GM18909 (cell line): Measurements from ENCODE around the gene RBMY1F.
"Not testable (repeated sequence)": the region's sequence is repeated elsewhere in the genome, so short reads cannot be mapped to it uniquely, and the experiment has no call there.

Experiments
- ATAC-seq: cut with Tn5 transposase; IDR thresholded peaks from one replicate; pipeline ENCODE4 v1.9.1; 2021; ENCODE audit warnings: mild to moderate bottlenecking; ENCODE audit not compliant: unreplicated experiment, poor library complexity

The RBMY1F gene

GRCh38 chrY:22182823-22183222 lies at the start of gene RBMY1F:
RBMY1F (minus strand) TSS chrY:22182923; CDS start chrY:22180969, 1,954 bp downstream.
- ATAC-seq: not testable (repeated sequence)

- not testable (repeated sequence) for ATAC-seq
These were observed 31.6 kb downstream of the RBMY1F start for GRCh38 chrY:22151144-22151543.

GRCh38 chrY:22141011-22141695 lies 41.6 kb downstream of the RBMY1F start:
- not testable (repeated sequence) for ATAC-seq

- ATAC-seq: not testable (repeated sequence)
These were observed 48.0 kb downstream of the RBMY1F start for GRCh38 chrY:22134719-22135118.

- ATAC-seq: not testable (repeated sequence)
These were observed 52.2 kb downstream of the RBMY1F start for GRCh38 chrY:22130494-22130893.
